Vagina (tissue), 2 donors: ENCODE measurements around the gene PPP1R13B. TPM values are rescaled to one million over a fixed set of nuclear protein-coding genes. Genes with fewer than 3 reads are reported as not detected.

Experiments
- DNase-seq, 2 donors: peaks; one replicate each; pipeline ENCODE4 v3.0.0-alpha.2; 2017; ENCODE audit errors: extremely low spot score in 2 of 2
- H3K27ac ChIP-seq: fragments of 200-600 bp; sonication (generic); one replicate; pipeline ENCODE4 v1.5.1; 2019
- H3K27me3 ChIP-seq: fragments of 200-600 bp; sonication (generic); one replicate; pipeline ENCODE4 v1.5.1; 2019
- H3K36me3 ChIP-seq, 2 donors: fragments of 200-600 bp; sonication (generic); one replicate each; pipeline ENCODE4 v1.5.1; 2017 to 2019
- H3K4me1 ChIP-seq: fragments of 200-600 bp; sonication (generic); one replicate; pipeline ENCODE4 v1.5.1; 2019
- H3K4me3 ChIP-seq, 2 donors: fragments of 200-600 bp; sonication (generic); 1 replicate in 1 of 2; 2 replicates in 1 of 2; pipeline ENCODE4 v1.5.1; 2016 to 2019
- H3K9me3 ChIP-seq: fragments of 200-600 bp; sonication (generic); one replicate; pipeline ENCODE4 v1.5.1; 2019
- CTCF ChIP-seq, 3 experiments: fragments of 450-650 bp in 2 of 3; fragments of 200-600 bp in 1 of 3; sonication (generic) in 1 of 3; IDR thresholded peaks; one replicate each; pipeline ENCODE4 v1.5.1; 2017 to 2019; ENCODE audit warnings: antibody characterized with exemption in 3 of 3, mild to moderate bottlenecking in 2 of 3, moderate library complexity in 2 of 3
- POLR2A ChIP-seq, 2 donors: fragments of 450-650 bp; IDR thresholded peaks; one replicate each; pipeline ENCODE4 v1.6.1; 2017; ENCODE audit warnings: antibody characterized with exemption in 2 of 2, mild to moderate bottlenecking in 2 of 2, moderate library complexity in 2 of 2
- POLR2AphosphoS5 ChIP-seq, 2 donors: sonication (generic); formaldehyde crosslinking; IDR thresholded peaks; one replicate each; pipeline ENCODE4 v1.9.0; 2017; ENCODE audit warnings: antibody characterized with exemption in 2 of 2, mild to moderate bottlenecking in 2 of 2, low read depth in 1 of 2; ENCODE audit not compliant: insufficient read depth in 1 of 2
- intact Hi-C: fragments of 100-400 bp; cut with DNase I; formaldehyde crosslinking; loops from one replicate; pipeline ENCODE4 v1.15.1; 2023
- small RNA-seq: library from RNA; depleted of rRNA; stranded (forward); fragments of <200 nt; gene quantifications from one replicate; pipeline ENCODE3, GENCODE V24; 2016
- total RNA-seq: library from RNA; depleted of rRNA; stranded (reverse); fragments of >200 nt; gene quantifications from one replicate; pipeline ENCODE4 v1.2.3, GENCODE V29; 2016

The PPP1R13B gene
- total RNA-seq, 1 donor from 2014 or later: 34.1 TPM

GRCh38 chr14:103685276-103686211, 161.8 kb downstream of the PPP1R13B start:
- no peak for DNase-seq
- Histone ChIP-seq H3K27ac (no peak overlapping the region), H3K36me3 (peaks cover 0 to 75% of the 10 kb centered on the region in 2 donors), H3K9me3 (no peaks in the 10 kb centered on the region), H3K27me3 (no peaks in the 10 kb centered on the region), H3K4me3 (no peak overlapping the region), H3K4me1 (peaks cover 7% of the 10 kb centered on the region)
- TF ChIP-seq POLR2AphosphoS5 (IDR thresholded peaks at IDR 0.05; ENCODE audit: insufficient read depth in 1 of 2, low read depth in 1 of 2) (no peak), POLR2A (IDR thresholded peaks at IDR 0.05) (no peak), CTCF (IDR thresholded peaks at IDR 0.05) (no peak)
- intact Hi-C loops: no loop called here

- Histone ChIP-seq H3K4me1 (peaks cover 4% of the 10 kb centered on the region), H3K4me3 (no peak overlapping the region), H3K27me3 (no peaks in the 10 kb centered on the region), H3K9me3 (no peaks in the 10 kb centered on the region), H3K36me3 (peaks cover 0 to 79% of the 10 kb centered on the region in 2 donors), H3K27ac (no peak overlapping the region)
- intact Hi-C loops: no loop called here
- TF ChIP-seq POLR2AphosphoS5 (IDR thresholded peaks at IDR 0.05; ENCODE audit: insufficient read depth in 1 of 2, low read depth in 1 of 2): no peak
- TF ChIP-seq POLR2A (IDR thresholded peaks at IDR 0.05): no peak
- no peak for TF ChIP-seq CTCF (IDR thresholded peaks at IDR 0.05)
- no peak for DNase-seq
Measured at GRCh38 chr14:103684871-103685270, 162.5 kb downstream of the PPP1R13B start.

- intact Hi-C loops: no loop called here
- DNase-seq: no peak
- H3K36me3 ChIP-seq: peaks cover 0 to 83% of the 10 kb centered on the region in 2 donors
Measured at GRCh38 chr14:103684471-103684870, 162.9 kb downstream of the PPP1R13B start.

More at GRCh38 chr14:103684471-103684870, 162.9 kb downstream of the PPP1R13B start:
- Histone ChIP-seq H3K4me3 (no peak overlapping the region), H3K4me1 (no peaks in the 10 kb centered on the region), H3K27ac (no peak overlapping the region), H3K9me3 (no peaks in the 10 kb centered on the region), H3K27me3 (no peaks in the 10 kb centered on the region)
- no peak for TF ChIP-seq CTCF (IDR thresholded peaks at IDR 0.05)
- no peak for TF ChIP-seq POLR2AphosphoS5 (IDR thresholded peaks at IDR 0.05; ENCODE audit: insufficient read depth in 1 of 2, low read depth in 1 of 2)
- no peak for TF ChIP-seq POLR2A (IDR thresholded peaks at IDR 0.05)

Small RNA genes within 50 kb of the gene (small RNA-seq; reads per million reads assigned to genes)
- not detected for gene RF00019
- gene RF00280: not detected

Other genes starting within 250 kb of the PPP1R13B start
- gene KLC1, start 218.4 kb downstream of the PPP1R13B start, total RNA-seq: 322 TPM
- 6.9 TPM for gene XRCC3, start 132.1 kb downstream of the PPP1R13B start, total RNA-seq
- 172 TPM for gene ZFYVE21, start 131.8 kb downstream of the PPP1R13B start, total RNA-seq
- gene TDRD9, start 80.9 kb upstream of the PPP1R13B start, total RNA-seq: 0.74 TPM
- gene RD3L, start 95.0 kb upstream of the PPP1R13B start, total RNA-seq: not detected
- 3.7 TPM for gene ASPG, start 238.1 kb upstream of the PPP1R13B start, total RNA-seq